ENCODE measurements around the gene EDEM3. TPM values are rescaled to one million over a fixed set of nuclear protein-coding genes. Genes with fewer than 3 reads are reported as not detected.

EDEM3 gene
- polyA plus RNA-seq, 2 of the 4 experiments (the other 2 are of a cell fraction), result 10.5 to 24.2 TPM

DNA sequence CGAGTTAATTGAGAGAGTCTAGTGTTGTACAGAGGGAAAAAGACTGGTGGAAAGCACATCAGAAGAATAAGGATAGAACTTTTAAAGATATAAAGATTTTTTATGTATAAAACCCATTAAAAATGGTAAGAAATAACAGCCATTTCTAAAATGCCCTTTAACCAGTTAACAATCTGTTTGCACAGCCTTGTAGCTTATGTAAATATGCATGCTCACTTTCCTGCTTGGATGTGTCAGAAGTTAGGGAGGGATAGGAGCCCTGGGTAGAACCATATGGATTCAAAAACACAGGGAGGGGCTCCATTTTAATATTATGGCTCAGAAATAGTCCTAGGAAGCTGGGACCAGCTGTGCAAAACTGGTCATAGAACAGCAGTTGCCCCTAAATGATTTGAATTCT is 4.5 kb upstream of the EDEM3 start:
- ChIA-PET POLR2A (no interaction called here), CTCF (interaction anchor here (0.7 kb wide), 1 partner anchor 222 kb away, joined by 4 read pairs; no protein-coding TSS in a partner anchor)
- H3K27ac ChIP-seq, result no peak overlapping the region
- no peaks in the 10 kb centered on the region for H3K9me3 ChIP-seq
- DNase-seq (ENCODE audit: low read depth in 1 of 2, low spot score in 1 of 2) (no peak), ATAC-seq (no peak), FAIRE-seq (no peak)
- peaks cover 14% of the 10 kb centered on the region; the same call in 2 of the 3 replicates for H3K4me1 ChIP-seq
- no peak for TF ChIP-seq SMC3 (IDR thresholded peaks at IDR 0.05)
- TF ChIP-seq GATA3 (IDR thresholded peaks at IDR 0.05; ENCODE audit: borderline replicate concordance), result no peak
- TF ChIP-seq NR3C1 (IDR thresholded peaks at IDR 0.05), result no peak
- no peak for TF ChIP-seq CBX8 (IDR thresholded peaks at IDR 0.05)
- no peak for TF ChIP-seq HEYL (CRISPR knock-in tag; IDR thresholded peaks at IDR 0.05)
- TF ChIP-seq CBX2 (IDR thresholded peaks at IDR 0.05; ENCODE audit: borderline replicate concordance, low read depth), result no peak
- TF ChIP-seq, protein P1, sequence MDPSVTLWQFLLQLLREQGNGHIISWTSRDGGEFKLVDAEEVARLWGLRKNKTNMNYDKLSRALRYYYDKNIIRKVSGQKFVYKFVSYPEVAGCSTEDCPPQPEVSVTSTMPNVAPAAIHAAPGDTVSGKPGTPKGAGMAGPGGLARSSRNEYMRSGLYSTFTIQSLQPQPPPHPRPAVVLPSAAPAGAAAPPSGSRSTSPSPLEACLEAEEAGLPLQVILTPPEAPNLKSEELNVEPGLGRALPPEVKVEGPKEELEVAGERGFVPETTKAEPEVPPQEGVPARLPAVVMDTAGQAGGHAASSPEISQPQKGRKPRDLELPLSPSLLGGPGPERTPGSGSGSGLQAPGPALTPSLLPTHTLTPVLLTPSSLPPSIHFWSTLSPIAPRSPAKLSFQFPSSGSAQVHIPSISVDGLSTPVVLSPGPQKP (IDR thresholded peaks at IDR 0.05; ENCODE audit: low read depth, low read length), result no peak
- TF ChIP-seq, protein P2, sequence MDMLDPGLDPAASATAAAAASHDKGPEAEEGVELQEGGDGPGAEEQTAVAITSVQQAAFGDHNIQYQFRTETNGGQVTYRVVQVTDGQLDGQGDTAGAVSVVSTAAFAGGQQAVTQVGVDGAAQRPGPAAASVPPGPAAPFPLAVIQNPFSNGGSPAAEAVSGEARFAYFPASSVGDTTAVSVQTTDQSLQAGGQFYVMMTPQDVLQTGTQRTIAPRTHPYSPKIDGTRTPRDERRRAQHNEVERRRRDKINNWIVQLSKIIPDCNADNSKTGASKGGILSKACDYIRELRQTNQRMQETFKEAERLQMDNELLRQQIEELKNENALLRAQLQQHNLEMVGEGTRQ (IDR thresholded peaks at IDR 0.05), result no peak
- TF ChIP-seq, protein P3, sequence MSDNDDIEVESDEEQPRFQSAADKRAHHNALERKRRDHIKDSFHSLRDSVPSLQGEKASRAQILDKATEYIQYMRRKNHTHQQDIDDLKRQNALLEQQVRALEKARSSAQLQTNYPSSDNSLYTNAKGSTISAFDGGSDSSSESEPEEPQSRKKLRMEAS (IDR thresholded peaks at IDR 0.05), result no peak
- no peak for TF ChIP-seq EHMT2 (IDR thresholded peaks at IDR 0.05; ENCODE audit: low read depth)
- no peak for TF ChIP-seq ZC3H11A (IDR thresholded peaks at IDR 0.05)
- TF ChIP-seq HOXB5 (CRISPR knock-in tag; IDR thresholded peaks at IDR 0.05), result no peak
- TF ChIP-seq MAZ (IDR thresholded peaks at IDR 0.05; ENCODE audit: borderline replicate concordance, low read depth, low read length), result no peak
- TF ChIP-seq, protein P4, sequence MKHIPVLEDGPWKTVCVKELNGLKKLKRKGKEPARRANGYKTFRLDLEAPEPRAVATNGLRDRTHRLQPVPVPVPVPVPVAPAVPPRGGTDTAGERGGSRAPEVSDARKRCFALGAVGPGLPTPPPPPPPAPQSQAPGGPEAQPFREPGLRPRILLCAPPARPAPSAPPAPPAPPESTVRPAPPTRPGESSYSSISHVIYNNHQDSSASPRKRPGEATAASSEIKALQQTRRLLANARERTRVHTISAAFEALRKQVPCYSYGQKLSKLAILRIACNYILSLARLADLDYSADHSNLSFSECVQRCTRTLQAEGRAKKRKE (CRISPR knock-in tag; IDR thresholded peaks at IDR 0.05; ENCODE audit: low read depth), result no peak
- H3K4me3 ChIP-seq, result no peak overlapping the region
- WGBS (ENCODE audit: missing lambda C conversion rate), result 31% methylated on average over 1 of the region's 1 CpG
- peak overlapping the region; percentile 38; the same call in 2 of the 3 replicates for H3K4me2 ChIP-seq

DNA sequence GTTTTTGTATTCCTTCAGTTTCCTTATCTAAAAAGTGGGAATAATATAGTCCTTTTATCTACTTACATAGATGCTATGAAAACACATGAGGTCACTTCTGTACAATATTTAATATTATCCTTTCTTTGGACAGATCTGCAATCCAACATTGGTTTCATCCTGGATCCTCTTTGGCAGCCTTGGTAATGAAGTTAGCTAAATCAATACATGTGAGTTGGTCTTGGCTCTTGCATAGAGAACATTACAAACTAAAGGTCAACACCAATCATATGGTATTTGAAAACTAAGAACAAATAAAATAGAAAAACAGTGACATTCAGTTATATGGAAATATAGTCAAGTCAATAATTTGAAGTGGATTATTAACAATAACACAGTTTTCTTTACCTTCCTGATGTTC is 3.2 kb upstream of the EDEM3 start:
- FAIRE-seq (no peak), DNase-seq (ENCODE audit: low read depth in 1 of 2, low spot score in 1 of 2) (no peak), ATAC-seq (no peak)
- TF ChIP-seq MAZ (IDR thresholded peaks at IDR 0.05; ENCODE audit: borderline replicate concordance, low read depth, low read length) (no peak), RAD21 (conservative IDR thresholded peaks at IDR 0.05 in 1 of 2, IDR thresholded peaks at IDR 0.05 in 1 of 2) (no peak), CEBPB (IDR thresholded peaks at IDR 0.05) (no peak), CBX2 (IDR thresholded peaks at IDR 0.05; ENCODE audit: borderline replicate concordance, low read depth) (no peak), RCOR1 (IDR thresholded peaks at IDR 0.05; ENCODE audit: low read depth, low read length) (no peak), KDM1A (IDR thresholded peaks at IDR 0.05; ENCODE audit: low read depth) (no peak), EHMT2 (IDR thresholded peaks at IDR 0.05; ENCODE audit: low read depth) (no peak)
- TF ChIP-seq, protein P5, sequence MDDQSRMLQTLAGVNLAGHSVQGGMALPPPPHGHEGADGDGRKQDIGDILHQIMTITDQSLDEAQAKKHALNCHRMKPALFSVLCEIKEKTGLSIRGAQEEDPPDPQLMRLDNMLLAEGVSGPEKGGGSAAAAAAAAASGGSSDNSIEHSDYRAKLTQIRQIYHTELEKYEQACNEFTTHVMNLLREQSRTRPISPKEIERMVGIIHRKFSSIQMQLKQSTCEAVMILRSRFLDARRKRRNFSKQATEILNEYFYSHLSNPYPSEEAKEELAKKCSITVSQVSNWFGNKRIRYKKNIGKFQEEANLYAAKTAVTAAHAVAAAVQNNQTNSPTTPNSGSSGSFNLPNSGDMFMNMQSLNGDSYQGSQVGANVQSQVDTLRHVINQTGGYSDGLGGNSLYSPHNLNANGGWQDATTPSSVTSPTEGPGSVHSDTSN (IDR thresholded peaks at IDR 0.05), result no peak
- Histone ChIP-seq H3K27ac (no peak overlapping the region), H3K4me3 (no peak overlapping the region), H3K9me3 (no peaks in the 10 kb centered on the region), H3K4me2 (no peak overlapping the region), H3K4me1 (peaks cover 21% of the 10 kb centered on the region; the same call in 2 of the 3 replicates)
- ChIA-PET CTCF (no interaction called here), POLR2A (no interaction called here)

DNA sequence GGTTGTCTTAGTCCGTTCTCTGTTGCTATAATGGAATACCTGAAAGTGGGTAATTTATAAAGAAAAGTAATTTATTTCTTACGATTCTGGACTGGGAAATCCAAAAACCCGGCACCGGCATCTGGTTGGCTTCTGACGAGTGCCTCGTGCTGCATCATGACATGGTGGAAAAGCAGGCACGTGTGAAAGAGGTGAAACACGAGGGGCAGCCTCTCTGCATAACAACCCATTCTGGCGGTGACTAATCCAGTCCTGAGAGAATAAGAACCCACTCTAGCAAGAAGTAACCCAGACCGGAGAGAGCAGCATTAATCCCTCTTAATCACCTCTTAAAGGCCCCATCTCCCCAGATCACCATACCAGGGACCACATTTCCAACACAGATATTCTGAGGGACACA is 2.7 kb upstream of the EDEM3 start:
- ChIA-PET CTCF (interaction anchor here (0.7 kb wide), 1 partner anchor 77 kb away, joined by 3 read pairs; no protein-coding TSS in a partner anchor), POLR2A (no interaction called here)
- ATAC-seq (no peak), DNase-seq (ENCODE audit: low read depth in 1 of 2, low spot score in 1 of 2) (no peak), FAIRE-seq (no peak)
- TF ChIP-seq NPAS2 (CRISPR knock-in tag; IDR thresholded peaks at IDR 0.05; ENCODE audit: borderline replicate concordance) (no peak), POLR2A (IDR thresholded peaks at IDR 0.05; ENCODE audit: low read length) (no peak), HEYL (CRISPR knock-in tag; IDR thresholded peaks at IDR 0.05) (no peak), JUNB (IDR thresholded peaks at IDR 0.05) (no peak), FOSB (CRISPR knock-in tag; IDR thresholded peaks at IDR 0.05) (no peak)
- TF ChIP-seq, protein P6, sequence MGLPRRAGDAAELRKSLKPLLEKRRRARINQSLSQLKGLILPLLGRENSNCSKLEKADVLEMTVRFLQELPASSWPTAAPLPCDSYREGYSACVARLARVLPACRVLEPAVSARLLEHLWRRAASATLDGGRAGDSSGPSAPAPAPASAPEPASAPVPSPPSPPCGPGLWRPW (IDR thresholded peaks at IDR 0.05), result no peak
- TF ChIP-seq, protein P4 (CRISPR knock-in tag; IDR thresholded peaks at IDR 0.05; ENCODE audit: low read depth), result no peak
- Histone ChIP-seq H3K4me3 (no peak overlapping the region), H3K4me2 (no peak overlapping the region), H3K27ac (no peak overlapping the region), H3K9me3 (no peaks in the 10 kb centered on the region), H3K4me1 (peaks cover 21% of the 10 kb centered on the region; the same call in 2 of the 3 replicates)
- WGBS (ENCODE audit: missing lambda C conversion rate), result 80% methylated on average over 10 of the region's 10 CpGs

Data from A549 (cell line).